Stimulated activated CD8-positive, alpha-beta memory T cell treated with anti-CD3 and anti-CD28 coated beads, Interleukin-15, amount 100 ng/mL, for 1 hour (primary cell): ENCODE data around the gene CCNL2.
"Not testable (repeated sequence)": the region's sequence is repeated elsewhere in the genome, so short reads cannot be mapped to it uniquely, and the experiment has no call there.

Source experiments
- DNase-seq: peaks from one replicate; pipeline ENCODE4 v3.0.0-alpha.2; 2020; ENCODE audit warnings: low read depth

The CCNL2 gene

GRCh38 chr1:1399187-1399871 lies at the start of gene CCNL2:
Gene CCNL2 (minus strand): TSS chr1:1399335. CDS start chr1:1399306, 29 bp downstream.
- DNase-seq, result peak; percentile 96

- not testable (repeated sequence) for DNase-seq
These were observed 47.5 kb upstream of the CCNL2 start for GRCh38 chr1:1446631-1447030.

GRCh38 chr1:1442069-1442770 lies 43.1 kb upstream of the CCNL2 start:
- DNase-seq, result no peak

- peak; percentile 24 for DNase-seq
These were observed 42.1 kb upstream of the CCNL2 start for GRCh38 chr1:1441002-1441888.

- no peak for DNase-seq
These were observed 41.3 kb upstream of the CCNL2 start for GRCh38 chr1:1440262-1441001.

DNA sequence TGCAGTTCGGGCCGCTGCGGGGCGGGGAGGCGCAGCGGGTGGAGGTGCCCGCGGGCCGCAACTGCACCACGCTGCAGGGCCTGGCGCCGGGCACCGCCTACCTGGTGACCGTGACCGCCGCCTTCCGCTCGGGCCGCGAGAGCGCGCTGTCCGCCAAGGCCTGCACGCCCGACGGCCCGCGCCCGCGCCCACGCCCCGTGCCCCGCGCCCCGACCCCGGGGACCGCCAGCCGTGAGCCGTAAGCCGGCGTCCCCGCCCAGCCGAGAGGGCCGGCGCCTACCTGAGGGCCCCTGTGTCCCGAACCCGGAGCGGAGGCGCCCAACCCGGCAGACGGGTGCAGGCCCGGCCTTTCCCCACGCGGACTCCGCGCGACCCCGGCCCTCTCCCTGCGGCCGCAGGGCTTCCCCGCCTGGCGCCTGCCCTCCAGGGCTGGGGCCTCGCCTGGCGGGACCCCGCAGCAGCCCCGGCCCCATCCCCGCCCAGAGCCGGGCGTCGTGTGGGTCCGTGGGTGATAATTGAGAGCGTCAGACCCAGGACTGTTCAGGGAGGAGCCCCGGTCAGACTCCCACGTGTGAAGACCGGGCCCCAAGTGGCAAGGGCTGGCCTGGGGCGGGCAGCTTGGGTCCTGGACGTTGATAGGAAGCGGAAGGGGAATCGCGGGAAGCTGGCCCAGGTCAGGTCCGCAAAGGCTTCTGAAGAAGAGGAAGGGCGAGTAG lies 40.6 kb upstream of the CCNL2 start:
- no peak for DNase-seq

DNA sequence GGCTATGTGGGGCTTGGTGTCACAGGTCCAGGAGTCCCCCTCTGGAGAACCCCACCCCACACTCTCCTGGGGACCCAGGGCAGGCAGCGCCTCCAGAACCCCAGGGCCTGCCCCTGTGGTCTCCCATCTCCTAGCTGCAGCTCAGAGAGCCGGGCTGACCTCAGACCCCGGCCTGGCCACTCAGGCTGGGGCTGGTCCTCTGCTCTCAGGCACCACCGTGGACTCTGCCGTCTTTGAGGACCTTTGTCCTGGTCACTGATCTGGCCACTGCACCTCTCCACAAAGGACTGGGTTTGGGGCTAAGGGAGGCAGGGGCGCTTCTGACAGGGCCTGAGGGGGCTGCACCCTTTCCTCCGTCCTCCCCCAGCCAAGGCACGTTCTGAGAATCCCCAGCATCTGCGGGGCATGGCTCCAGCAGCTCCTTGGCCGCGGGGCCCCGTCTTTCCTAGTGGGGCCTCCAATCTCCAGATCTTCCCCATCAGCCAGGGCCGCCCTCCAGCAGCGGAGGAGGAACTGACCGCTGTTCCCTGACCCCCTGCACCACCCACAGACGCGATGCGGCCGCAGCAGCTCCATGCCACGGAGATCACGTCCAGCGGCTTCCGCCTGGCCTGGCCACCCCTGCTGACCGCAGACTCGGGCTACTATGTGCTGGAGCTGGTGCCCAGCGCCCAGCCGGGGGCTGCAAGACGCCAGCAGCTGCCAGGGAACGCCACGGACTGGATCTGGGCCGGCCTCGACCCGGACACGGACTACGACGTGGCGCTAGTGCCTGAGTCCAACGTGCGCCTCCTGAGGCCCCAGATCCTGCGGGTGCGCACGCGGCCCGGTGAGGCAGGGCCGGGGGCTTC lies 39.6 kb upstream of the CCNL2 start:
- no peak for DNase-seq

DNA sequence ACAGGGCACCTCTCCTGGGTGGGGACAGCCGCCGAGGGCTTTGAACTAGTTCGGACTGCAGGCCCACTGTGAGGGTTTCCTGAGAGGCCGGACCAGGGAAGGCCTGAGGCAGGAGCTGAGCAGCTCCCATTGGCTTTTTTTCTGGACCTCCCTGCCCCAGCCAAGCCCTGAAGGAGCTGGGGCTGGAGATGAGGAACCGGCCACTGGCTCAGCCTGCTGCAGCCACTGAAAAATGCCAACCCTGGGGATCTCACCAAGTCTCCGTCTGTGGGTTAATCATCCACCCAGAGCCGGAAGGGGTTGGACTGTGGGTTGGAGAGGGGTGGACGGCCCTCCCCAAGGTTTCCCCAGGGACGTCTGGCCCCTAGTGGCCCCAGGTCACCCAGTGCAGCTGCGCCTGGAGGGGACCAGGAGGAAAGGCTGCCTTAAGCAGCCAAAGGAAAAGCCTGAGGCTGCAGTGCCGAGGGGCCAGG lies 38.8 kb upstream of the CCNL2 start:
- DNase-seq, result no peak

DNA sequence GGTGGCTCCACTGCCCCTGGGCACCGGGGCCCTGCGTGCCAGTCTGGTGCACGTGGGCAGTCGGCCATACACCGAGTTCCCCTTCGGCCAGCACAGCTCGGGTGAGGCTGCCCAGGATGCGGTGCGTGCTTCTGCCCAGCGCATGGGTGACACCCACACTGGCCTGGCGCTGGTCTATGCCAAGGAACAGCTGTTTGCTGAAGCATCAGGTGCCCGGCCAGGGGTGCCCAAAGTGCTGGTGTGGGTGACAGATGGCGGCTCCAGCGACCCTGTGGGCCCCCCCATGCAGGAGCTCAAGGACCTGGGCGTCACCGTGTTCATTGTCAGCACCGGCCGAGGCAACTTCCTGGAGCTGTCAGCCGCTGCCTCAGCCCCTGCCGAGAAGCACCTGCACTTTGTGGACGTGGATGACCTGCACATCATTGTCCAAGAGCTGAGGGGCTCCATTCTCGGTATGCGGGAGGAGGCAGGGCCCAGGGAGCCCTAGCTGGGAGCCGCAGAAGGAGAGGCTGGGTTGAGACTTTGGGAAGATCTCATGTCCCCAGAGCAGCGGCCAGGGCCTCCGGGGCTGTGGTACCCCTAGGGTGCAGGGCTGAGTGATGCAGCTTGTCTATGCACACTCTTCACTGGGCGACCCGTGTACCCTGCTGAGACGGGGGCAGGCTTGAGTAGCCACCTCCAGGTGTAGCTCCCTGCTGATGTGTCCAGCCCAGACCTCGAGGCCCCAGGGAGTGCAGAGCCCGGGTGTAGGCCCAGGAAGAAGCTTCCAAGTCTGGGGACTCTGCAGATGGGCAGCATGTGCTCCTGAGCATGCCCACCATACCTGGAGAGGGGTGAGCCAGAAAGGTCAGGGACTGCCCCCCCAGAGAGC lies 38.1 kb upstream of the CCNL2 start:
- DNase-seq, result no peak

DNA sequence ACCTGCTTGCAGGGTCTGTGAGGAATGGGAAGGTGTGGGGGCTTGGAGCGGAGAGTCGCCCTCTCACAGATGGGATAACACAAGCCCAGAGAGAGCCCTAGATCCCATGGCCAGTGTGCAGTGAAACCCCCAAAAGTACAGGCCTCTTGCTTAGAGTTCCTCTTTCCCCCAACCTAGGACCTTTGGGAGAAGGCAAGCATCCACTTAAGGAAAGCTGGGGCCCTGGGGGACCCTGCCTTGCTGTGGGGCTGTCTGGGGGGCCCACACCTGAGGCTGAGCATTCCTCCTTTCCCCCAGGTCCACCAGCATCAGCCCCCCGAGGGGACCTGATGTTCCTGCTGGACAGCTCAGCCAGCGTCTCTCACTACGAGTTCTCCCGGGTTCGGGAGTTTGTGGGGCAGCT lies 37.5 kb upstream of the CCNL2 start:
- no peak for DNase-seq

- DNase-seq, result no peak
These were observed 36.9 kb upstream of the CCNL2 start for GRCh38 chr1:1435911-1436629.

DNA sequence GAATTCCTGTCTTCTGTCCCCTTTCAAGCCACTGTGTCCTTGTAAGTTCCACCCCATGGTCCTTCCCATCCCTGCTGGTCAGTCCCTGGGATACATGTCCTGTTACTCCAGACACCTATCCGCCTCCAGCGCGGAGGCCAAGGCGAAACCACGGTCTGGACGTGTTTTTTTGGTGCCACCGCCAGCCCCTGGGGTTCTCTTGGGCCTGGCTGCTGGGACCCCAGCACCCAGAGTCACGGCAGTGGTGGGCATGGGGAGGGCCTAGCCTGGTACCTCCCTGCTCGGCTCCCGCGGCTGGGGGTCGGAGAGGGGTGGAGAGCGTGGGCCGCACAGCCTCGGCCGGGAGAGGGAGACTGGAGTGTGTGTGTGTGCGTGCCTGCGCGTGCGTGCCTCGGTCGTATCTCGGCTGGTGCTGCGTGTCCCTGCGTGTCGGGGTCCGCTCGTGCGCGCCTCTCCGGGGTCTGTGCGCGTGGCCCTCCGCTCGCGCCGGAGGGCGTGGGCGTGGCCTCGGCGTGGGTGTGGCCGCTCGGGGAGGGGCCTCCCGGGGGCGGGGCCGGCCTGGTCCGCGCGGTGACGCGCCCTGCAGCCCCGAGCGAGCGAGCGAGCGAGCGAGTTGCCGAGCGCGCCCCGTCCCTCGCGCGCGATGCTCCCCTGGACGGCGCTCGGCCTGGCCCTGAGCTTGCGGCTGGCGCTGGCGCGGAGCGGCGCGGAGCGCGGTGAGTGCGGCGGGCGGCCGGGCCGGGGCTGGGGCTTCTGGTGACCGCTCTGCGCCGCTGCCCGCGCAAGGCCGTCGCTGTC lies 36.2 kb upstream of the CCNL2 start, which contains the start of gene VWA1:
Gene VWA1, plus strand, starts transcription at position 585 of the 798 bp plus-strand sequence. Its CDS starts 59 bp downstream, at position 644.
- DNase-seq, result peak; percentile 35

DNA sequence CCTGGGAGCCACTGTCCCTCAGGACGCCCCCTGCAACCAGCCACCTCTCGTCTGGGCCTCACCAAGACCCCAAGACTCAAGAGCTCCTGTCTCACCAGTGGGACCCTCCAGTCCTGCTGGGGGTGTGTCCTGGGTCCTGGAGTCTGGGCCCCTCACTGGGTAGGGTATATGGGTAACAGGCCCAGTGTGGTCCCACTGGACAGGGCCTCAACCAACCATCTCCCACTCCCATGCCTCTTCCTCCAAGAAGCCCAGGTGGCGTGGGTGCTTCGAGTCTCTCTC lies 35.6 kb upstream of the CCNL2 start:
- no peak for DNase-seq

- no peak for DNase-seq
These were observed 35.1 kb upstream of the CCNL2 start for GRCh38 chr1:1434131-1434823.

GRCh38 chr1:1433804-1434130 lies 34.6 kb upstream of the CCNL2 start:
- DNase-seq, result no peak

- DNase-seq, result no peak
These were observed 34.0 kb upstream of the CCNL2 start for GRCh38 chr1:1432951-1433803.
